Limb (tissue), 2 donors: ENCODE measurements around the gene COX6B2.

Source experiments
- DNase-seq, 2 donors: peaks; one replicate each; pipeline ENCODE4 v3.0.0-alpha.2; 2016; ENCODE audit errors: extremely low spot score in 2 of 2

Gene COX6B2

GRCh38 chr19:55312621-55313512 lies 41.7 kb downstream of the COX6B2 start:
- no peak for DNase-seq

GRCh38 chr19:55311797-55312196 lies 42.7 kb downstream of the COX6B2 start:
- no peak for DNase-seq

- DNase-seq = no peak
These were observed 43.1 kb downstream of the COX6B2 start for GRCh38 chr19:55311397-55311796.

- no peak for DNase-seq
These were observed 44.0 kb downstream of the COX6B2 start for GRCh38 chr19:55310498-55310897.

GRCh38 chr19:55309448-55309847 lies 45.1 kb downstream of the COX6B2 start:
- no peak for DNase-seq

- no peak for DNase-seq
These were observed 46.2 kb downstream of the COX6B2 start for GRCh38 chr19:55308281-55308680.

GRCh38 chr19:55306712-55307111 lies 47.8 kb downstream of the COX6B2 start:
- no peak for DNase-seq

- no peak for DNase-seq
These were observed 48.4 kb downstream of the COX6B2 start for GRCh38 chr19:55305983-55306562.

- no peak for DNase-seq
These were observed 49.0 kb downstream of the COX6B2 start for GRCh38 chr19:55305491-55305890.

GRCh38 chr19:55304980-55305379 lies 49.5 kb downstream of the COX6B2 start:
- DNase-seq = no peak

GRCh38 chr19:55304279-55304978 lies 50.1 kb downstream of the COX6B2 start:
- no peak for DNase-seq

GRCh38 chr19:55303477-55303876 lies 51.0 kb downstream of the COX6B2 start:
- no peak for DNase-seq

GRCh38 chr19:55302318-55302703 lies 52.2 kb downstream of the COX6B2 start:
- no peak for DNase-seq

GRCh38 chr19:55301459-55302317 lies 52.8 kb downstream of the COX6B2 start:
- DNase-seq = peak; percentile 86 to 96

- no peak for DNase-seq
These were observed 53.5 kb downstream of the COX6B2 start for GRCh38 chr19:55300886-55301458.

GRCh38 chr19:55299991-55300390 lies 54.5 kb downstream of the COX6B2 start:
- no peak for DNase-seq
